HepG2 (cell line): ENCODE data around the gene SYNGAP1. TPM values are rescaled to one million over a fixed set of nuclear protein-coding genes. Genes with fewer than 3 reads are reported as not detected.

Source experiments
- ARNT ChIP-seq: fragments of 450-650 bp; IDR thresholded peaks from 2 replicates; pipeline ENCODE4 v1.6.1; 2017
- CTCF ChIP-seq: sonication (generic); formaldehyde crosslinking; IDR thresholded peaks from 2 replicates; pipeline ENCODE4 v1.5.0; 2020; ENCODE audit warnings: mild to moderate bottlenecking, missing genetic modification reagents, moderate library complexity
- ERF ChIP-seq: IDR thresholded peaks from 2 replicates; pipeline ENCODE4 v1.6.1; 2018; ENCODE audit warnings: missing biosample characterization, missing genetic modification reagents
- GATAD2A ChIP-seq: IDR thresholded peaks from 2 replicates; pipeline ENCODE4 v1.6.1; 2016
- HNF1B ChIP-seq: sonication (generic); formaldehyde crosslinking; IDR thresholded peaks from 2 replicates; pipeline ENCODE4 v1.5.1; 2020; ENCODE audit warnings: mild to moderate bottlenecking, moderate library complexity, missing genetic modification reagents
- HNRNPH1 ChIP-seq: fragments of 200-400 bp; formaldehyde crosslinking; optimal IDR thresholded peaks from 2 replicates; pipeline ENCODE3; 2017; ENCODE audit warnings: mild to moderate bottlenecking, low read depth, low read length
- IKZF4 ChIP-seq: sonication (generic); formaldehyde crosslinking; IDR thresholded peaks from 2 replicates; pipeline ENCODE4 v1.5.1; 2020; ENCODE audit warnings: borderline replicate concordance, mild to moderate bottlenecking, low read depth, missing genetic modification reagents; ENCODE audit errors: not compliant biosample characterization
- MAZ ChIP-seq, 2 experiments: sonication (generic) in 1 of 2; formaldehyde crosslinking in 1 of 2; IDR thresholded peaks; 2 replicates each; pipeline versions ENCODE4 v1.5.0 to v1.6.1; 2012 to 2020; ENCODE audit warnings: low read depth in 2 of 2, mild to moderate bottlenecking in 2 of 2, borderline replicate concordance in 1 of 2, improper control_type of control experiment in 1 of 2, low read length in 1 of 2, missing genetic modification reagents in 1 of 2, moderate library complexity in 1 of 2
- MED13 ChIP-seq: sonication (generic); formaldehyde crosslinking; IDR thresholded peaks from 2 replicates; pipeline ENCODE4 v1.5.0; 2020; ENCODE audit warnings: missing genetic modification reagents
- MIER3 ChIP-seq: IDR thresholded peaks from 2 replicates; pipeline ENCODE4 v1.6.1; 2016; ENCODE audit warnings: missing compliant biosample characterization, borderline replicate concordance
- MLX ChIP-seq: IDR thresholded peaks from 2 replicates; pipeline ENCODE4 v1.6.1; 2016
- NFATC3 ChIP-seq: sonication (generic); formaldehyde crosslinking; IDR thresholded peaks from 2 replicates; pipeline ENCODE4 v1.5.1; 2020; ENCODE audit warnings: mild to moderate bottlenecking, missing genetic modification reagents
- NFE2 ChIP-seq: sonication (generic); formaldehyde crosslinking; IDR thresholded peaks from 2 replicates; pipeline ENCODE4 v1.4.0; 2020; ENCODE audit warnings: missing genetic modification reagents
- SNAPC5 ChIP-seq: sonication (generic); formaldehyde crosslinking; IDR thresholded peaks from 2 replicates; pipeline ENCODE4 v1.8.1; 2023; ENCODE audit warnings: mild to moderate bottlenecking, missing genetic modification reagents, borderline replicate concordance
- SOX6 ChIP-seq, 2 experiments: fragments of 450-650 bp in 1 of 2; sonication (generic) in 1 of 2; formaldehyde crosslinking in 1 of 2; IDR thresholded peaks; 2 replicates each; pipeline versions ENCODE4 v1.4.0 to v1.6.1; 2017 to 2020; ENCODE audit warnings: antibody characterized with exemption in 1 of 2, mild to moderate bottlenecking in 1 of 2, missing genetic modification reagents in 1 of 2
- TARDBP ChIP-seq: sonication (generic); formaldehyde crosslinking; IDR thresholded peaks from 2 replicates; pipeline ENCODE4 v1.8.0; 2022; ENCODE audit warnings: mild to moderate bottlenecking, missing genetic modification reagents
- YEATS2 ChIP-seq: sonication (generic); formaldehyde crosslinking; IDR thresholded peaks from 2 replicates; pipeline ENCODE4 v1.4.0; 2020; ENCODE audit warnings: missing genetic modification reagents, borderline replicate concordance
- ZNF280B ChIP-seq: sonication (generic); formaldehyde crosslinking; IDR thresholded peaks from 2 replicates; pipeline ENCODE4 v1.5.0; 2020; ENCODE audit warnings: missing genetic modification reagents, mild to moderate bottlenecking, borderline replicate concordance
- ZNF281 ChIP-seq: sonication (generic); formaldehyde crosslinking; IDR thresholded peaks from 2 replicates; pipeline ENCODE4 v1.4.0; 2020; ENCODE audit warnings: missing genetic modification reagents, borderline replicate concordance
- ZNF354B ChIP-seq: sonication (generic); formaldehyde crosslinking; IDR thresholded peaks from 2 replicates; pipeline ENCODE4 v1.8.0; 2022; ENCODE audit warnings: mild to moderate bottlenecking, missing genetic modification reagents
- polyA plus RNA-seq, 8 experiments: library from polyadenylated mRNA; depleted of rRNA in 3 of 8; stranded (reverse) in 7 of 8; unstranded in 1 of 8; fragments of >200 nt; fragmentation: Illumina TruSeq in 4 of 8; extraction: Trizol in 4 of 8; gene quantifications; 2 replicates each; pipeline versions ENCODE4 v1.2.1 to v1.2.3, GENCODE V29; 2011 to 2016; ENCODE audit warnings: low read depth in 4 of 8, missing spikeins in 1 of 8, mixed read lengths in 1 of 8; ENCODE audit not compliant: insufficient read depth in 1 of 8
- total RNA-seq, 5 experiments: library from RNA; depleted of rRNA; stranded (reverse); fragments of >200 nt; fragmentation: Illumina TruSeq; extraction: Trizol; gene quantifications; 2 replicates each; pipeline ENCODE4 v1.2.3, GENCODE V29; 2016; ENCODE audit warnings: low read depth in 1 of 5

Gene SYNGAP1
- total and polyA plus RNA-seq, 2 of the 13 experiments (the other 11 are each of a cell fraction or from before 2014, with no cell fraction given): 0.75 to 1.1 TPM

GRCh38 chr6:33391278-33391921 lies 28.5 kb upstream of the SYNGAP1 start, which contains the start of gene KIFC1 (continued):
- TF ChIP-seq NFATC3 (CRISPR knock-in tag) (peak; percentile 82; the same call in 1 of the 2 replicates), TARDBP (CRISPR knock-in tag) (peak; percentile 95), NFE2 (CRISPR knock-in tag) (no peak), YEATS2 (peak; percentile 97; the same call in 1 of the 2 replicates), ZNF280B (CRISPR knock-in tag) (peak; percentile 85), ZNF354B (no peak; the same call in 1 of the 2 replicates), GATAD2A (CRISPR knock-in tag) (peak; percentile 88), ERF (CRISPR knock-in tag) (peak; percentile 96), MAZ (IDR thresholded peaks at IDR 0.05; ENCODE audit: borderline replicate concordance, low read depth, low read length) (peak; percentile 92; the same call in 1 of the 2 replicates), MAZ (CRISPR knock-in tag; IDR thresholded peaks at IDR 0.05; ENCODE audit: low read depth) (peak; percentile 99), SNAPC5 (CRISPR knock-in tag) (peak; percentile 39; the same call in 1 of the 2 replicates), HNRNPH1 (no peak), ARNT (no peak), MED13 (CRISPR knock-in tag) (peak; percentile 84; the same call in 1 of the 2 replicates), MLX (CRISPR knock-in tag) (peak; percentile 73), IKZF4 (no peak), HNF1B (peak; percentile 55), SOX6 (IDR thresholded peaks at IDR 0.05) (no peak), SOX6 (CRISPR knock-in tag; IDR thresholded peaks at IDR 0.05) (peak; percentile 67; the same call in 1 of the 2 replicates), ZNF281 (no peak), CTCF (CRISPR knock-in tag) (peak; percentile 100), MIER3 (CRISPR knock-in tag) (peak; percentile 94)
